SKM-1 (cell line): ENCODE results near the gene IL27RA.
"Not testable (repeated sequence)": the region's sequence is repeated elsewhere in the genome, so short reads cannot be mapped to it uniquely, and the experiment has no call there.

Source experiments
- DNase-seq: peaks from one replicate; lab custom pipeline; 2025; ENCODE audit not compliant: unreplicated experiment; lab: John Stamatoyannopoulos, UW

The IL27RA gene

DNA sequence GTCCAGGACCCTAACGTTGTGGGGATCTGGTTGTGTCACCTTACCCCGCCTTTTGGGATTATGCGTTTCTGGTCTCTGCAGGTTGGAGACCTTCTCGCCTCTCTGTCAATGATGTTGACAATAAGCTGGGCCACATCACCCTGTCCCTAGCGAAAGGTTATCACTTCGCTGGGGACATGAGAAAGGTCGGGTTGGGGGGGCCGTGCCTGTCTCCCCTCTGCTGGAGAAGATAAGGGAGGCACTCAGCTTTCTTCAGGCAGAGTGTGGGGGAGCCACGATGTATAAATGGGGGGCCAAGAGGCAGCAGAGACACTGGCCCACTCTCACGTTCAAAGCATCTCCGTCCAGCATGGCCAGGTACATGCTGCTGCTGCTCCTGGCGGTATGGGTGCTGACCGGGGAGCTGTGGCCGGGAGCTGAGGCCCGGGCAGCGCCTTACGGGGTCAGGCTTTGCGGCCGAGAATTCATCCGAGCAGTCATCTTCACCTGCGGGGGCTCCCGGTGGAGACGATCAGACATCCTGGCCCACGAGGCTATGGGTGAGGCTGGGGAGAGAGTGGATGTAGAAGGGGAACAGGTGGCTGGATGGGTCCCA, 3.6 kb upstream of the IL27RA start, which contains the start of gene RLN3:
Gene RLN3, plus strand, starts transcription at position 293 of the 595 bp plus-strand sequence. Its CDS starts 57 bp downstream, at position 350.
- no peak for DNase-seq

DNA sequence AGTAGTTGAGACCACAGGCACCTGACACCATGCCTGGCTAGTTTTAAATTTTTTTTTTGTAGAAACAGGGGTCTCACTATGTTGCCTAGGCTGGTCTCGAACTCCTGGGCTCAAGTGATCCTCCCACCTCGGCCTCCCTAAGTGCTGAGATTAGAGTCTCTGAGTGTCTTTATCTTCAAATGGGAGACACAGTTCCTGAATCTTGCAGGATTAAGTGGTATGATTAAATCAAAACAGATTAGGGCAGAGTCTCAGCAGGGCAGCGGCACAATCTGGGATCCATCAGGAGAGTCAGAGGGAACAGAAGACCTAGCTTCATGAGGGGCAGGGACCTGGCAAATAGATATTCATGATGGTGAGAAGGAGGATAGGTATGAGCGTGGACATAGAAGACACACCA, 2.7 kb upstream of the IL27RA start:
- no peak for DNase-seq

DNA sequence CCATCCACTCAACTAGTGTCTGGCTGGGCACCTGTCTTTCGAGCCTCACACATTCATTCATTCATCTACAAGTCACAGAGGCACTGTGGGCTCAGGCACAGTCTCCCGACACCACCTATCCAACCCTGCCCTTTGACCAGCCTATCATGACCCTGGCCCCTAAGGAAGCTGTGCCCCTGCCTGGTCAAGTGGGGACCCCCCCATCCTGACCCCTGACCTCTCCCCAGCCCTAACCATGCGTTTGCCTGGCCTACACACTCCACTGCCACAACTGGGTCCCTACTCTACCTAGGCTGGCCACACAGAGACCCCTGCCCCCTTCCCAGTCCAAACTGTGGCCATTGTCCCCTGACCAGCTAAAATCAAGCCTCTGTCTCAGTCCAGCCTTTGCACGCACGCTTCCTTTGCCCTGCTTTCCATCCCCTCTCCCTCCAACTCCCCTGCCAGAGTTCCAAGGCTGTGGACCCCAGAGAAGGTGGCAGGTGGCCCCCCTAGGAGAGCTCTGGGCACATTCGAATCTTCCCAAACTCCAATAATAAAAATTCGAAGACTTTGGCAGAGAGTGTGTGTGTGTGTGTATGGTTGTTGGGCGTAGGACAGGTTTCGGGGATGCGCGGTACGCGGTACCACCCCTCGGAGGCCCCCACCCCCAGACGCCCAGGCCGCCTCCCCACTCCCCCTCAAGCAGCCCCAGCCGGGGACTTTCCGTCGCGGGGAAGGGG, 404 bp upstream of the IL27RA start:
- no peak for DNase-seq

DNA sequence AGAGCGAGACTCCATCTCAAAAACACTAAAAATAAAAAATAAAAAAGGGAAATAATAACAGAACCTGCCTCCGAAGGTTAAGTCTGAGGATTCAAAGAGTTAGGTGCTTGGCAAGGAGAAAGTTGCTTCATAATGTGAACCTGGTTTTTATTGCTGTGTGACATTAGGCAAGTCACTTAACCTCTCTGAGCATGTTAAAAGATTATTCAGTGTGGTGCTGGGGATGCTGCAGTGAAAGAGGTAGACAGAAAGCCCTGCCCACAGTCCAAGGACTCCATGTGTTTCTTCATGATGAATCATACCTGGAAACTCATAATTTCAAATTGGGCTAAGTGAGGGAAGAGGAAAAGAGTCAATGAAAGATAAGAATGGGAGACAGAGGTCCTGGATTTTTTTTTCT, 2.4 kb downstream of the IL27RA start:
- no peak for DNase-seq

DNA sequence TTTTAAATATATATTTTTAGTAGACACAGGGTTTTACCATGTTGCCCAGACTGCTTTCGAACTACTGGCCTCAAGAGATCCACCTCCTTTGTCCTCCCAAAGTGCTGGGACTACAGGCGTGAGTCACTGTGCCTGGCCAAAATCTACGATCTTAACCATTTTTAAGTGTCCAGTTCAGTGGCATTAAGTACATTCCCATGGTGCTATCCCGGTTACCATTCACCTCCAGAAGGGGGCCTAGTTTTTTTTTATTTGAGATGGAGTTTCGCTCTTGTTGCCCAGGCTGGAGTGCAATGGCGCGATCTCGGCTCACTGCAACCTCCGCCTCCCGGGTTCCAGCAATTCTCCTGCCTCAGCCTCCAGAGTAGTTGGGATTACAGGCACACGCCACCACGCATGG, 3.6 kb downstream of the IL27RA start:
- not testable (repeated sequence) for DNase-seq

DNA sequence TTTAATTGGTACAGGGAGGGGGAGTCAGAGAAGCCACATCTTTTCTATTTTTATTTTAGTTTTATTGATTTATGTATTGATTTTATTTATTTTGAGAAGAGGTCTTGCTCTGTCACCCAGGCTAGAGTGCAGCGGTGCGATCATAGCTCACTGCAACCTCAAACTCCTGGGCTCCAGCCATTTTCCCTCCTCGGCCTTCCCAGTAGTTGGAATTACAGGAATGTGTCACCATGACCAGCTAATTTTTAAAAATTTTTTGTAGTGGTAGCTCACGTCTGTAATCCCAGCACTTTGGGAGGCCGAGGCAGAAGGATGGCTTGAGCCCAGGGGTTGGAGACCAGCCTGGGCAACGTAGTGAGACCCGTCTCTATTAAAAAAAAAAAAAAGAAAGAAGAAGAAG, 4.1 kb downstream of the IL27RA start:
- no peak for DNase-seq

DNA sequence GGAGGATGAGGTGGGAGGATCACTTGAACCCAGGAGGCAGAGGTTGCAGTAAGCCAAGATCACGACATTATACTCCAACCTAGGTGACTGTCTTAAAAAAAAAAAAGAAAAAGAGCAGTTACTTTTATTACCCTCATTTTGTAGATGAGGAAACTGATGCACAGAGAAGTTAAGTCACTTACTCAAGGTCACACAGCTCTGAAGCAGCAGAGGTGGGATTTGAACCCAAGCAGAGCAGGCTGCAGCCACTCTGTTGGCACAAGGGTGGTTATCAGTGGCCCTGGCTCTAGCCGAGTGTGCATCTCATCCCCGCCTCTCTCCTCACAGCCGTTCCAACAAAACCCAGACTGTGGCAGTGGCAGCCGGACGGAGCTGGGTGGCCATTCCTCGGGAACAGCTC, 7.6 kb downstream of the IL27RA start:
- DNase-seq = no peak

DNA sequence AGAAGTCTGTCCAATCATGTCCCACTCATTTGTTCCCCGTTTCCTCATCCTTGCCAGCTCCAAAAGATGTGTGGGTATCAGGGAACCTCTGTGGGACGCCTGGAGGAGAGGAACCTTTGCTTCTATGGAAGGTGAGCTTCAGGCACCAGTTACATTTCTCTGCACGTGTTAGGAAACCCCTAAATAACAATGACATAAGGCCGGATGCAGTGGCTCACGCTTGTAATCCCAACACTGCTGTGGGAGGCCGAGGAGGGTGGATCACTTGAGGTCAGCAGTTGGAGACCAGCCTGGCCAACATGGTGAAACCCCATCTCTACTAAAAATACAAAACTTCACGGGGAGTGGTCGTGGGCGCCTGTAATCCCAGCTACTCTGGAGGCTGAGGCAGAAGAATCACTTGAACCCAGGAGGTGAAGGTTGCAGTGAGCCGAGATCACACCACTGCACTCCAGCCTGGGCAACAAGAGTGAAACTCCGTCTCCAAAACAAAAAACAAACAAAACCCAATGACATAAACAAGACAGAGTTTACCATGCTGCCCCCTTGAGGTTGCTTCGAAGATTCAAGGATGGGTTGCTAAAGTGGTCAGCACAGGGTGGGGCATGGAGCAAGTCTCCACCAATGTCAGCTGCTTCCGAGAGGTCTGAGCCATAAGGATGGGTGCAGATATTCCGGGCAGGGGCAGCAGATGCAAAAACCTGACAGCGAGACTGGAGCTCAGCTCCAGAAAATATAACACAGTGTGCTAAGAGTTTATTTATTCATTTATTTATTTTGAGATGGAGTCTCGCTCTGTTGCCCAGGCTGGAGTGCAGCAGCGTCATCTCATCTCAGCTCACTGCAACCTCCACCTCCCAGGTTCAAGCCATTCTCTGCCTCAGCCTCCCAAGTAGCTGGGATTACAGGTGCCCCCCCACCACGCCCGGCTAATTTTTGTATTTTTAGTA, 11.4 kb downstream of the IL27RA start:
- DNase-seq = not testable (repeated sequence)

DNA sequence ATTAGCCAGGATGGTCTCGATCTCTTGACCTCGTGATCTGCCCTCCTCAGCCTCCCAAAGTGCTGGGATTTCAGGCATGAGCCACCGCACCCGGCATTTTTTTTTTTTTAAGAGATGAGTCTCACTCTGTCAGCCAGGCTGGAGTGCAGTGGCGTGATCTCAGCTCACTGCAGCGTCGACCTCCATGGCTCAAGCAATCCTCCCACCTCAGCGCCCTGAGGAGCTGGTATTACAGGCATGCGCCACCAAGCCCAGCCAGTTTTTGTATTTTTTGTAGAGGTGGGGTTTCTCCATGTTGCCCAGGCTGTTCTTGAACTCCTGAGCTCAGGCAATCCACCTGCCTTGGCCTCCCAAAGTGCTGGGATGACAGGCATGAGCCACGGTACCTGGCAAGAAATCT, 16.3 kb downstream of the IL27RA start:
- not testable (repeated sequence) for DNase-seq

DNA sequence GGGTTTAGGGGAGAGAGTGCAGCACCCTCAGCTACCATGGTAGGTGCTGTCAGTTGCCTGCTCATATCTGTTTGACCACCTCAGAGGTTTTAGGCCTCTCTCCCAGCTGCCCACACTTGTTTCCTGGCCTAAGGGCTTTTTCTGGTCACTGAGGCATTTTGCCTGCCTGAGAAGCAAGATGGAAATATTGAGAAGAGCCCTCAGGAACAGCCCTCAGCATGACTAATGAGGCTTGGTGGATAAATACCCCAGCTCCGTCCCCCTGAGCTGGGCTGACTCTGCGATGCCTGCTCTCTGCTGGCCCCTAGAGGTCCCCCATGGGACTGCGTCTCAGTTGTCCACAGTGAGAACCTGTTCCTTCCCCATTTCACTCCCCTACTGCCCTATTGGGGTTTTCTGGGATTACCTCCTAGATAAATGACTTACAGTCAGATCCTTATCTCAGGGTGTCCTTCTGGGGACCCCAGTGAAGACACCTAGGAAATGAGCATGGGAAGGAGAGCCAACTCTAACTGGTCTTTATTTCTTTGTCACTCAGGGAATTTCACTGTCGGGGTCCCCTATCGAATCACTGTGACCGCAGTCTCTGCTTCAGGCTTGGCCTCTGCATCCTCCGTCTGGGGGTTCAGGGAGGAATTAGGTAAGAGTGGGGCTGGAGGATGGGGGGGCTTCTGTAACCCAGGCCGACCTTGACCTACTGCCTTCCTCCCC, 17.0 kb downstream of the IL27RA start:
- peak; percentile 65 for DNase-seq

DNA sequence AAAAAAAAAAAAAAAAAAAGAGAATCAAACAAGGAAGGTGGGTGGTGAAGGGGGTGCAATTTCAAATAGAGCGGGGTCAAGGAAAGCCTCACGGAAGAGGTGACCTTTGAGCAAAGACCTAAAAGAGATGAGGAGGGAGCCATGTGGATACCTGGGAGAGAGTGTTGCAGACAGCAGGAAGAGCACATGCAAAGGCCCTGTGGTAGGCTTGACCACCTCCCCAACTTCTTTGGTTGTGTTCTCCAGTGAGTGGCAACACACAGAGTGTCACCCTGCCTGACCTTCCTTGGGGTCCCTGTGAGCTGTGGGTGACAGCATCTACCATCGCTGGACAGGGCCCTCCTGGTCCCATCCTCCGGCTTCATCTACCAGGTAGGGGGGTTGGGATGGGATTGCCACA, 18.9 kb downstream of the IL27RA start:
- no peak for DNase-seq

DNA sequence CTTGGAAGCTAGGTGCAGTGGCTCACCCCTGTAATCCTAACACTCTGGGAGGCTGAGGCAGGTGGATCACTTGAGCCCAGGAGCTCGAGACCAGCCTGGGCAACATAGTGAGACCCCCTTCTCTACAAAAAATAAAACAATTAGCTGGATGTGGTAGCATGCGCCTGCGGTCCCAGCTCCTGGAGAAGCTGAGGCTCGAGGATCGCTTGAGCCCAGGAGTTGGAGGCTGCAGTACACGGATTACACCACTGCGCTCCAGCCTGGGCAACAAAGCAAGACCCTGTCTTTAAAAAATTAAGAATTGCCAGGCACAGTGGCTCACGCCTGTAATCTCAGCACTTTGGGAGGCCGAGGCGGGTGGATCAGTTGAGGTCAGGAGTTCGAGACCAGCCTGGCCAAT, 19.4 kb downstream of the IL27RA start:
- DNase-seq = not testable (repeated sequence)

DNA sequence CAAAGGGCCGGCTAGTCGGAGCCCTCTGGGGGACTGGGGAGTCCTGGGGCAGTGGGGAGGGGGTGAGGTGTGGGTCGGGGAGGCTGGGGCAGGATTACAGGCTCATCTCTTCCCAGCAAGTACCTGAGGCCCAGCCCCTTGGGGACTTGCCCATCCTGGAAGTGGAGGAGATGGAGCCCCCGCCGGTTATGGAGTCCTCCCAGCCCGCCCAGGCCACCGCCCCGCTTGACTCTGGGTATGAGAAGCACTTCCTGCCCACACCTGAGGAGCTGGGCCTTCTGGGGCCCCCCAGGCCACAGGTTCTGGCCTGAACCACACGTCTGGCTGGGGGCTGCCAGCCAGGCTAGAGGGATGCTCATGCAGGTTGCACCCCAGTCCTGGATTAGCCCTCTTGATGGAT, 20.4 kb downstream of the IL27RA start:
- no peak for DNase-seq

DNA sequence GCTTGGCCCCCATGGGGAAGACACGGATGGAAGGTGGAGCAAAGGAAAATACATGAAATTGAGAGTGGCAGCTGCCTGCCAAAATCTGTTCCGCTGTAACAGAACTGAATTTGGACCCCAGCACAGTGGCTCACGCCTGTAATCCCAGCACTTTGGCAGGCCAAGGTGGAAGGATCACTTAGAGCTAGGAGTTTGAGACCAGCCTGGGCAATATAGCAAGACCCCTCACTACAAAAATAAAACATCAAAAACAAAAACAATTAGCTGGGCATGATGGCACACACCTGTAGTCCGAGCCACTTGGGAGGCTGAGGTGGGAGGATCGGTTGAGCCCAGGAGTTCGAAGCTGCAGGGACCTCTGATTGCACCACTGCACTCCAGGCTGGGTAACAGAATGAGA, 20.9 kb downstream of the IL27RA start:
- no peak for DNase-seq

DNA sequence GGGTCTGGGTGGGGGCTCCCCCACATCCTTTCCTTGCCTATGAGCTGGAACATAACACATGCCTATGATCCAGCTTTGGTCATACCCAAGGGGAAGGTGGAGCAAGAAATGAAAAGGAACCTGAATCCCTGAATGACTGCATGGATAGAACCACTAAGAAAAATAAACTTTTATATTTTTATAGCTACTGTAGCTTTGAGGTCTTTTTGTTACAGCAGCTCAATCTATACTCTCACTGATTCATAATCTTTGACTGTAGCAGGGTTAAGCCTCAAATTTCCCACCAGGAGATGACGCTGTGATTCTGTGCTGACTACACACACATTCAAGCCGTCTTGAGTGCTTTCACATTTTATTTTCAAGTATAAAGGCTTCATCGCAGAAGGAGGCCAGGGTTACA, 21.5 kb downstream of the IL27RA start:
- DNase-seq = no peak

DNA sequence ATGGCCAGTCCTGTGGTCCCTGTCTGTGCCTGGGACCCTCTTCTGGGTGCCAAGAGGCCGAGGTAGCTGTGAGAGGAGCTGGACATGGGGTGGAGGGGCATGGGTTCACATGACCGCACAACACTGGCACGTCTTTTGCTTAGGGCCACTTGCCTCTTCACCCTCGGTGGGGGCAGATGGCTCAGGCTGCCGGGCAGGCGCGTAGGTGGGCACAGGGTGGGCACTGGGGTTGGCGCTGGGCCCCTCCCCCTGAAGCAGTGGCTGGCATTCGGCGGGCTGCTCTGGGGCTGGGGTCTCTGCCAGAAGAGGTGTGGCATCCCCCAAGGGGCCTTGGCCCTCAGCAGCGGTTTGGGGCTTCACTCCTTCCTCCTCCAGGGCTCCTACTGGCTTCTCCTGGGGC, 21.9 kb downstream of the IL27RA start:
- DNase-seq = no peak

DNA sequence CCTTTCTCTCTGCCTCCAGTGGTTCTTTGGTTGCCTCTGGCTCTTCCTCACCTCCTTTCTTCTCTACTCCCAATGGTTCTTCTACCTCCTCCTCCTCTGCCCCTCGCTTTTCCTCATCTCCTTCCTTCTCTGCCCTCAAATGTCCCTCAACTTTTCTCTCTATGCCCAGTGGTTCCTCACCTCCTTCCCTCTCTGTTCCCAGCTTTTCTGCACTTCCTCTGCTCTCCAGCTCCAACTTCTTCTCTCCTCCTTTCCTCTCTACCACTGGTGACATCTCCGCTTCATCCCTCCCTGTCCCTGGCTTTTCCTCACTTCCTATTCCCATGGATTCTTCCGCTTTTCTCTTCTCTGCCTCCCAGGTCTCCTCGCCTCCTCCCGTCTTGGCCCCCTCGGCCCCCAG, 22.5 kb downstream of the IL27RA start:
- no peak for DNase-seq

DNA sequence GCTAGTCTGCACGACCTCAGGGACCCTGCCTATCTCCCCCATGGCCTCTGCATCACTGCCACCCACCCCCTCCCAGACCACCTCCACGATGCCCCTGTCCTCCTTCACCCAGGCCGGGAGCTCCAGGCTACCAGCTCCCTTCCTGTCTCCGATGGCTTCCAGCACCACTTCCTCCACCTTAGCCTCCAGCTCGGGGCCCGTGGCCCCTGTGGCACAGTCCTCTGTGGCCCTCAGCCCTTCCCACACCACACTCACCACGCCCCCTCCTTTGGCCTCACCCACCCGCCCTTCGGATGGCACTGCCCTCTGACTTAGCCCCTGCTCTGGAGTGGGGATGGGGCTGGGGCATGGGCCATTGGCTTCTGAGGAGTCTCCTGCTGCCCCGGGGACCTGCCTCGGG, 23.2 kb downstream of the IL27RA start:
- DNase-seq = no peak

DNA sequence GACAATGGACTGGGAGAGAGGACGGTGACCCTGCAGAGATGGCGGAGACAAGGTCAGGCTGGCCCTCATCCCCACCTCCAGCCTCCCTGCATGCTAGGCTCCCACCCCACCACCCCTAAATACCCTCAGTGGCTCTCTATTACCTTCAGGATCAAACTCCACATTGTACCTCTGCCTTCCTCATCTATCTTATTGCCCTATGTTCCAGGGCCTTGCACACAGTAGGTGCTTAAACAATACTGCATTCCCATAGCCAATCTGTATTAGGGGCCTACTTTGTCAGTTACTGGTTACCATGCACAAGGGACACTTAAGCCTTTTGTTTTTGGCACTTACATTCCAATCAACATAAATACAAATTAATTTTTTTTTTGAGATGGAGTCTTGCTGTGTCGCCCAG, 23.8 kb downstream of the IL27RA start:
- DNase-seq = no peak

DNA sequence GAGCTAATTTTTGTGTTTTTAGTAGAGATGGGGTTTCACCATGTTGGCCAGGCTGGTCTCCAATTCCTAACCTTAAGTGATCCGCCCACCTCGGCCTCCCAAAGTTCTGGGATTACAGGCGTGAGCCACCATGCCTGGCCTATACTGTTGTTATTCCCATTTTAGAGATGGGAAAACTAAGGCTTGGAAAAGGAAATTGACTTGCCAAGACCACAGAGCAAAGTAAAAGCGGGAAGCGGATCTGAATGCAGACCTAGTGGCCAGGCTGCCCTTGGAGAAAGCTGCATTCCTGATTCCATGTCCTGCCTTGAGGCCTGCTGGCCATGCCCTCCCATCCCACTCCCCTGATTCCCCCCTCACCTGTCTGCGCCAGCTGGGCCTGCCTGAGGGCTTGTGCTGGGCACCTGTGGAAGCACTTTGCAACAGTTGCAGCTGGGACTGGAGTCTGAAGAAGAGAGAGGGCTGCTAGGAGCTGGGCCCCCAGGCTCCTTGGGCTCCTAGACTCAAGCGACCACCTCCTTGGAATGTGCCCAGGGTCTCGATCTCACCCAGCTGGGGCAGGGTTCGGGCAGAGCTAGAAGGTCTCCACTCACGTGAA, 24.6 kb downstream of the IL27RA start:
- no peak for DNase-seq
